K562 (cell line): ENCODE measurements around the gene ZBTB18. TPM values are rescaled to one million over a fixed set of nuclear protein-coding genes. Genes with fewer than 3 reads are reported as not detected.

Experiments
- ATF1 ChIP-seq, 2 experiments: fragments of 450-650 bp in 1 of 2; IDR thresholded peaks; 2 replicates each; pipeline ENCODE4 v1.6.1; 2016; ENCODE audit warnings: missing compliant biosample characterization in 1 of 2, missing genetic modification characterization in 1 of 2
- BMI1 ChIP-seq: fragments of 150-350 bp; IDR thresholded peaks from 2 replicates; pipeline ENCODE4 v1.6.1; 2014; ENCODE audit warnings: low read length
- CHD2 ChIP-seq: IDR thresholded peaks from 2 replicates; pipeline ENCODE4 v1.6.1; 2011; ENCODE audit warnings: low read depth, low read length
- EGR1 ChIP-seq: fragments of 450-650 bp; conservative IDR thresholded peaks from 2 replicates; pipeline ENCODE4 v1.6.1; 2017; ENCODE audit warnings: mild to moderate bottlenecking
- ELK3 ChIP-seq: fragments of 450-650 bp; formaldehyde crosslinking; IDR thresholded peaks from 2 replicates; pipeline ENCODE4 v1.4.0; 2020; ENCODE audit warnings: mild to moderate bottlenecking
- IFI16 ChIP-seq: fragments of 250-450 bp; sonication (Bioruptor Pico); IDR thresholded peaks from 2 replicates; pipeline ENCODE4 v2.1.2; 2022; ENCODE audit warnings: mild to moderate bottlenecking, inconsistent platforms
- MECOM ChIP-seq: fragments of 250-450 bp; sonication (Bioruptor Pico); IDR thresholded peaks from 2 replicates; pipeline ENCODE4 v1.8.0; 2022; ENCODE audit warnings: inconsistent platforms
- NRF1 ChIP-seq, 2 experiments: fragments of 450-650 bp; IDR thresholded peaks in 1 of 2; conservative IDR thresholded peaks in 1 of 2; 2 replicates each; pipeline ENCODE4 v1.6.1; 2014; ENCODE audit warnings: mild to moderate bottlenecking in 2 of 2
- PBX2 ChIP-seq, 2 experiments: IDR thresholded peaks in 1 of 2; conservative IDR thresholded peaks in 1 of 2; 2 replicates each; pipeline ENCODE4 v1.6.1; 2016; ENCODE audit warnings: low read depth in 2 of 2, mild to moderate bottlenecking in 1 of 2, missing compliant biosample characterization in 1 of 2, missing genetic modification characterization in 1 of 2, moderate library complexity in 1 of 2
- RBBP5 ChIP-seq: fragments of 200-600 bp; sonication (generic); IDR thresholded peaks from 2 replicates; pipeline ENCODE4 v1.6.1; 2012; ENCODE audit warnings: borderline replicate concordance, mild to moderate bottlenecking, low read length, control low read depth, inconsistent platforms; ENCODE audit not compliant: insufficient read depth, poor library complexity, severe bottlenecking
- ZBTB1 ChIP-seq: sonication (generic); formaldehyde crosslinking; IDR thresholded peaks from 2 replicates; pipeline ENCODE4 v1.8.1; 2023; ENCODE audit warnings: missing genetic modification reagents, low read depth, mild to moderate bottlenecking, borderline replicate concordance
- ZNF699 ChIP-seq: fragments of 250-450 bp; sonication (Bioruptor Pico); IDR thresholded peaks from 2 replicates; pipeline ENCODE4 v1.8.0; 2021; ENCODE audit warnings: mild to moderate bottlenecking, moderate library complexity; ENCODE audit not compliant: insufficient replicate concordance
- ZNF778 ChIP-seq: fragments of 450-650 bp; formaldehyde crosslinking; IDR thresholded peaks from 2 replicates; pipeline ENCODE4 v1.4.0; 2020; ENCODE audit warnings: mild to moderate bottlenecking, moderate library complexity
- polyA plus RNA-seq, 8 experiments: library from polyadenylated mRNA; depleted of rRNA in 4 of 8; stranded (reverse) in 5 of 8; unstranded in 3 of 8; fragments of >200 nt; fragmentation: Nextera tagmentation in 2 of 8; fragmentation: Illumina TruSeq in 1 of 8; extraction: Ambion mirVana in 2 of 8; extraction: Trizol in 1 of 8; gene quantifications; 2 replicates each; pipeline versions ENCODE4 v1.2.1 to v1.2.3, GENCODE V29; 2011 to 2014; ENCODE audit warnings: inconsistent platforms in 1 of 8, missing spikeins in 1 of 8
- total RNA-seq, 7 experiments: library from RNA; depleted of rRNA in 6 of 7; stranded (reverse); fragments of >200 nt in 6 of 7; fragmentation: Illumina TruSeq in 2 of 7; extraction: Trizol in 2 of 7; gene quantifications; 2 replicates each; pipeline versions ENCODE4 v1.2.1 to v1.2.3, GENCODE V29; 2011 to 2021; ENCODE audit warnings: low replicate concordance in 1 of 7
- TF ChIP-seq, protein P1 (sequence below): sonication (generic); formaldehyde crosslinking; IDR thresholded peaks from 2 replicates; pipeline ENCODE4 v1.8.0; 2023; ENCODE audit warnings: mild to moderate bottlenecking, missing genetic modification reagents
- TF ChIP-seq, protein P2 (sequence below): fragments of 450-650 bp; IDR thresholded peaks from 2 replicates; pipeline ENCODE4 v1.6.1; 2017; ENCODE audit warnings: antibody characterized with exemption, mild to moderate bottlenecking

The ZBTB18 gene
- total and polyA plus RNA-seq, 9 of the 15 experiments (the other 6 are each of a cell fraction or from before 2014, with no cell fraction given), result 0.13 to 2.6 (median 1.6) TPM

GRCh38 chr1:244048256-244049161 is 2.6 kb upstream of the ZBTB18 start (continued):
- TF ChIP-seq ATF1 (CRISPR knock-in tag; IDR thresholded peaks at IDR 0.05) (0 out of 2 replicates have a peak, but pooled peaks have one; percentile 46), ATF1 (tag; IDR thresholded peaks at IDR 0.05) (no peak), MECOM (CRISPR knock-in tag) (no peak), CHD2 (peak; percentile 69; the same call in 1 of the 2 replicates), ZNF778 (CRISPR knock-in tag) (no peak), PBX2 (CRISPR knock-in tag; IDR thresholded peaks at IDR 0.05; ENCODE audit: low read depth) (peak; percentile 70), PBX2 (tag; conservative IDR thresholded peaks at IDR 0.05; ENCODE audit: low read depth) (peak; percentile 94), ZBTB1 (CRISPR knock-in tag) (no peak), BMI1 (no peak), ZNF699 (CRISPR knock-in tag) (no peak), IFI16 (CRISPR knock-in tag) (no peak), RBBP5 (no peak), NRF1 (conservative IDR thresholded peaks at IDR 0.05 in 1 of 2, IDR thresholded peaks at IDR 0.05 in 1 of 2) (peak; percentile 57 to 63; a peak in 3 of 4 replicates), ELK3 (CRISPR knock-in tag) (no peak), EGR1 (peak; percentile 74)
- TF ChIP-seq, protein P1, sequence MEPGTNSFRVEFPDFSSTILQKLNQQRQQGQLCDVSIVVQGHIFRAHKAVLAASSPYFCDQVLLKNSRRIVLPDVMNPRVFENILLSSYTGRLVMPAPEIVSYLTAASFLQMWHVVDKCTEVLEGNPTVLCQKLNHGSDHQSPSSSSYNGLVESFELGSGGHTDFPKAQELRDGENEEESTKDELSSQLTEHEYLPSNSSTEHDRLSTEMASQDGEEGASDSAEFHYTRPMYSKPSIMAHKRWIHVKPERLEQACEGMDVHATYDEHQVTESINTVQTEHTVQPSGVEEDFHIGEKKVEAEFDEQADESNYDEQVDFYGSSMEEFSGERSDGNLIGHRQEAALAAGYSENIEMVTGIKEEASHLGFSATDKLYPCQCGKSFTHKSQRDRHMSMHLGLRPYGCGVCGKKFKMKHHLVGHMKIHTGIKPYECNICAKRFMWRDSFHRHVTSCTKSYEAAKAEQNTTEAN (CRISPR knock-in tag), result no peak
- TF ChIP-seq, protein P2, sequence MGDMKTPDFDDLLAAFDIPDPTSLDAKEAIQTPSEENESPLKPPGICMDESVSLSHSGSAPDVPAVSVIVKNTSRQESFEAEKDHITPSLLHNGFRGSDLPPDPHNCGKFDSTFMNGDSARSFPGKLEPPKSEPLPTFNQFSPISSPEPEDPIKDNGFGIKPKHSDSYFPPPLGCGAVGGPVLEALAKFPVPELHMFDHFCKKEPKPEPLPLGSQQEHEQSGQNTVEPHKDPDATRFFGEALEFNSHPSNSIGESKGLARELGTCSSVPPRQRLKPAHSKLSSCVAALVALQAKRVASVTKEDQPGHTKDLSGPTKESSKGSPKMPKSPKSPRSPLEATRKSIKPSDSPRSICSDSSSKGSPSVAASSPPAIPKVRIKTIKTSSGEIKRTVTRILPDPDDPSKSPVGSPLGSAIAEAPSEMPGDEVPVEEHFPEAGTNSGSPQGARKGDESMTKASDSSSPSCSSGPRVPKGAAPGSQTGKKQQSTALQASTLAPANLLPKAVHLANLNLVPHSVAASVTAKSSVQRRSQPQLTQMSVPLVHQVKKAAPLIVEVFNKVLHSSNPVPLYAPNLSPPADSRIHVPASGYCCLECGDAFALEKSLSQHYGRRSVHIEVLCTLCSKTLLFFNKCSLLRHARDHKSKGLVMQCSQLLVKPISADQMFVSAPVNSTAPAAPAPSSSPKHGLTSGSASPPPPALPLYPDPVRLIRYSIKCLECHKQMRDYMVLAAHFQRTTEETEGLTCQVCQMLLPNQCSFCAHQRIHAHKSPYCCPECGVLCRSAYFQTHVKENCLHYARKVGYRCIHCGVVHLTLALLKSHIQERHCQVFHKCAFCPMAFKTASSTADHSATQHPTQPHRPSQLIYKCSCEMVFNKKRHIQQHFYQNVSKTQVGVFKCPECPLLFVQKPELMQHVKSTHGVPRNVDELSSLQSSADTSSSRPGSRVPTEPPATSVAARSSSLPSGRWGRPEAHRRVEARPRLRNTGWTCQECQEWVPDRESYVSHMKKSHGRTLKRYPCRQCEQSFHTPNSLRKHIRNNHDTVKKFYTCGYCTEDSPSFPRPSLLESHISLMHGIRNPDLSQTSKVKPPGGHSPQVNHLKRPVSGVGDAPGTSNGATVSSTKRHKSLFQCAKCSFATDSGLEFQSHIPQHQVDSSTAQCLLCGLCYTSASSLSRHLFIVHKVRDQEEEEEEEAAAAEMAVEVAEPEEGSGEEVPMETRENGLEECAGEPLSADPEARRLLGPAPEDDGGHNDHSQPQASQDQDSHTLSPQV, result no peak
